H9 (cell line): ENCODE results near the gene GPS1. TPM values are rescaled to one million over a fixed set of nuclear protein-coding genes. Genes with fewer than 3 reads are reported as not detected.

Experiments used
- DNase-seq: peaks from one replicate; pipeline ENCODE4 v3.0.0-alpha.2; 2017
- H2AFZ ChIP-seq: one replicate; pipeline ENCODE4 v1.6.1; 2013; ENCODE audit warnings: mild to moderate bottlenecking, low read length, control low read depth, moderate library complexity
- H2AK5ac ChIP-seq: 2 replicates; pipeline ENCODE4 v1.6.1; 2013; ENCODE audit warnings: low read length, control low read depth, mixed read lengths; ENCODE audit not compliant: insufficient read length
- H2BK120ac ChIP-seq: one replicate; pipeline ENCODE4 v1.6.1; 2013; ENCODE audit warnings: low read depth, mild to moderate bottlenecking, low read length, control low read depth, inconsistent platforms; ENCODE audit not compliant: poor library complexity, severe bottlenecking
- H2BK12ac ChIP-seq: 2 replicates; pipeline ENCODE4 v1.6.1; 2013; ENCODE audit warnings: low read length, control low read depth, mixed read lengths, low read depth; ENCODE audit not compliant: insufficient read length
- H2BK15ac ChIP-seq: 2 replicates; pipeline ENCODE4 v1.6.1; 2013; ENCODE audit warnings: low read depth, low read length, control low read depth
- H2BK20ac ChIP-seq: one replicate; pipeline ENCODE4 v1.6.1; 2013; ENCODE audit warnings: low read depth, mild to moderate bottlenecking, low read length, control low read depth, inconsistent platforms; ENCODE audit not compliant: poor library complexity, severe bottlenecking
- H2BK5ac ChIP-seq: 2 replicates; pipeline ENCODE4 v1.6.1; 2013; ENCODE audit warnings: low read length, control low read depth, mixed read lengths; ENCODE audit not compliant: insufficient read length
- H3K14ac ChIP-seq: 2 replicates; pipeline ENCODE4 v1.6.1; 2013; ENCODE audit warnings: low read length, control low read depth; ENCODE audit not compliant: insufficient read depth
- H3K18ac ChIP-seq: 2 replicates; pipeline ENCODE4 v1.6.1; 2013; ENCODE audit warnings: low read depth, mild to moderate bottlenecking, mixed read lengths, low read length, control low read depth; ENCODE audit not compliant: insufficient read length
- H3K23ac ChIP-seq: 2 replicates; pipeline ENCODE4 v1.6.1; 2013; ENCODE audit warnings: low read length, control low read depth, mixed read lengths, low read depth; ENCODE audit not compliant: insufficient read length
- H3K23me2 ChIP-seq: 2 replicates; pipeline ENCODE4 v1.6.1; 2013; ENCODE audit warnings: low read depth, mild to moderate bottlenecking, mixed read lengths, low read length, control low read depth; ENCODE audit not compliant: insufficient read length, poor library complexity, severe bottlenecking
- H3K27ac ChIP-seq: 2 replicates; pipeline ENCODE4 v1.5.1; 2013; ENCODE audit warnings: low read length, control low read depth, mixed read lengths, low read depth; ENCODE audit not compliant: insufficient read length
- H3K27me3 ChIP-seq: 2 replicates; pipeline ENCODE4 v1.6.1; 2013; ENCODE audit warnings: low read length, control low read depth, inconsistent platforms; ENCODE audit not compliant: insufficient read depth
- H3K4ac ChIP-seq: 2 replicates; pipeline ENCODE4 v1.6.1; 2013; ENCODE audit warnings: low read depth, mild to moderate bottlenecking, control low read depth, inconsistent platforms, low read length, moderate library complexity
- H3K4me1 ChIP-seq: 2 replicates; pipeline ENCODE4 v1.6.1; 2013; ENCODE audit warnings: low read length, control low read depth, inconsistent platforms; ENCODE audit not compliant: insufficient read depth
- H3K4me2 ChIP-seq: 2 replicates; pipeline ENCODE4 v1.6.1; 2013; ENCODE audit warnings: low read length, control low read depth, mixed read lengths; ENCODE audit not compliant: insufficient read length, insufficient read depth
- H3K56ac ChIP-seq: 2 replicates; pipeline ENCODE4 v1.6.1; 2013; ENCODE audit warnings: low read depth, mild to moderate bottlenecking, mixed read lengths, low read length, control low read depth; ENCODE audit not compliant: insufficient read length
- H3K79me1 ChIP-seq: 2 replicates; pipeline ENCODE4 v1.6.1; 2013; ENCODE audit warnings: low read depth, mild to moderate bottlenecking, moderate library complexity, low read length, control low read depth, inconsistent platforms; ENCODE audit not compliant: insufficient read depth, poor library complexity, severe bottlenecking
- H3K79me2 ChIP-seq: 2 replicates; pipeline ENCODE4 v1.6.1; 2013; ENCODE audit warnings: low read length, control low read depth, inconsistent platforms; ENCODE audit not compliant: insufficient read depth
- H3K9ac ChIP-seq: 2 replicates; pipeline ENCODE4 v1.6.1; 2013; ENCODE audit warnings: low read length, control low read depth, mixed read lengths; ENCODE audit not compliant: insufficient read length; ENCODE audit errors: extremely low read depth
- H3K9me3 ChIP-seq: one replicate; pipeline ENCODE4 v1.6.1; 2013; ENCODE audit warnings: low read depth, low read length, inconsistent platforms; ENCODE audit not compliant: control insufficient read depth
- H3T11ph ChIP-seq: one replicate; pipeline ENCODE4 v1.6.1; 2013; ENCODE audit warnings: mild to moderate bottlenecking, low read length, control low read depth, inconsistent platforms
- H4K20me1 ChIP-seq: one replicate; pipeline ENCODE4 v1.6.1; 2013; ENCODE audit not compliant: control insufficient read depth, insufficient read length, insufficient read depth
- H4K5ac ChIP-seq: 2 replicates; pipeline ENCODE4 v1.6.1; 2013; ENCODE audit warnings: low read depth, mild to moderate bottlenecking, mixed read lengths, low read length, control low read depth; ENCODE audit not compliant: insufficient read length
- H4K8ac ChIP-seq: replicated peaks from 2 replicates; pipeline ENCODE4 v1.6.1; 2013; ENCODE audit warnings: low read length, control low read depth, mixed read lengths, low read depth; ENCODE audit not compliant: insufficient read length
- H4K91ac ChIP-seq: 2 replicates; pipeline ENCODE4 v1.6.1; 2013; ENCODE audit warnings: low read depth, mild to moderate bottlenecking, moderate library complexity, mixed read lengths, low read length, control low read depth; ENCODE audit not compliant: insufficient read length
- H3K27ac Mint-ChIP-seq, 3 experiments: 2 replicates in 2 of 3; 3 replicates in 1 of 3; pipeline ENCODE4 v1.8.0; 2020 to 2021; ENCODE audit warnings: mixed read lengths in 3 of 3, mild to moderate bottlenecking in 1 of 3, moderate library complexity in 1 of 3
- H3K27me3 Mint-ChIP-seq: 2 replicates; pipeline ENCODE4 v1.8.0; 2021; ENCODE audit warnings: low read depth, mild to moderate bottlenecking, moderate library complexity, mixed read lengths
- H3K36me3 Mint-ChIP-seq, 3 experiments: 2 replicates in 2 of 3; 3 replicates in 1 of 3; pipeline ENCODE4 v1.8.0; 2020 to 2021; ENCODE audit warnings: low read depth in 3 of 3, mixed read lengths in 3 of 3; ENCODE audit not compliant: insufficient read depth in 1 of 3
- H3K4me1 Mint-ChIP-seq, 2 experiments: 2 replicates each; pipeline ENCODE4 v1.8.0; 2020; ENCODE audit warnings: mixed read lengths in 2 of 2
- H3K4me3 Mint-ChIP-seq, 2 experiments: 2 replicates in 1 of 2; 3 replicates in 1 of 2; pipeline ENCODE4 v1.8.0; 2020 to 2021; ENCODE audit warnings: mild to moderate bottlenecking in 2 of 2, mixed read lengths in 2 of 2, moderate library complexity in 1 of 2
- H3K9me3 Mint-ChIP-seq, 2 experiments: 2 replicates in 1 of 2; 3 replicates in 1 of 2; pipeline ENCODE4 v1.8.0; 2020; ENCODE audit warnings: mild to moderate bottlenecking in 2 of 2, mixed read lengths in 2 of 2, moderate library complexity in 1 of 2
- CTCF ChIP-seq: fragments of 200-600 bp; sonication (generic); conservative IDR thresholded peaks from 3 replicates; pipeline ENCODE4 v1.8.0; 2021; ENCODE audit warnings: antibody characterized with exemption, mild to moderate bottlenecking
- WGBS: extraction: QIAGEN DNeasy Blood & Tissue Kit; methylation state at CpG from one replicate; pipeline ENCODE4 v1.1.7; 2013; ENCODE audit warnings: missing lambda C conversion rate, low lambda C conversion rate, mixed read lengths; ENCODE audit not compliant: insufficient read length; ENCODE audit errors: extremely low coverage; 5-methylcytosine and 5-hydroxymethylcytosine counted together
- total RNA-seq: library from RNA; stranded (reverse); gene quantifications from 2 replicates; pipeline ENCODE4 v1.2.1, GENCODE V29; 2021

The GPS1 gene
- total RNA-seq, 1 experiment from 2014 or later, result 164 TPM

- no peaks in the 10 kb centered on the region for H3K4me1 ChIP-seq
- H2AK5ac ChIP-seq, result no peak overlapping the region
- H2AFZ ChIP-seq, result no peak overlapping the region
- TF ChIP-seq CTCF, result no peak
- no peak for DNase-seq
- H3K9me3 ChIP-seq, result no peaks in the 10 kb centered on the region
- H3K14ac ChIP-seq, result no peak overlapping the region
- Mint-ChIP-seq H3K27ac (no peak overlapping the region), H3K4me1 (peaks cover 0 to 13% of the 10 kb centered on the region in 2 experiments; a peak in 2 of 4 replicates), H3K36me3 (peaks cover 4 to 44% (median 37%) of the 10 kb centered on the region in 3 experiments; a peak in 5 of 7 replicates), H3K27me3 (no peaks in the 10 kb centered on the region; the same call in 1 of the 2 replicates), H3K9me3 (no peaks in the 10 kb centered on the region), H3K4me3 (peak overlapping the region; percentile 83 to 89)
- H3K79me1 ChIP-seq, result peaks cover 2% of the 10 kb centered on the region
- no peak overlapping the region for H2BK120ac ChIP-seq
- H3K23me2 ChIP-seq, result no peaks in the 10 kb centered on the region
- no peak overlapping the region for H2BK20ac ChIP-seq
- no peak overlapping the region for H3K18ac ChIP-seq
- no peak overlapping the region for H4K91ac ChIP-seq
- no peak overlapping the region for H4K8ac ChIP-seq
- H2BK15ac ChIP-seq, result no peak overlapping the region
- H3K56ac ChIP-seq, result no peak overlapping the region
- no CpG with 5 or more reads among the region's 28 CpGs for WGBS
- no peak overlapping the region for H4K5ac ChIP-seq
- H3K27me3 ChIP-seq, result no peaks in the 10 kb centered on the region
- no peak overlapping the region for H3K9ac ChIP-seq
- H3K27ac ChIP-seq, result no peak overlapping the region
- H3K23ac ChIP-seq, result no peak overlapping the region
- H3K4ac ChIP-seq, result no peak overlapping the region
- H3T11ph ChIP-seq, result no peak overlapping the region
- H4K20me1 ChIP-seq, result peaks cover 3% of the 10 kb centered on the region
- H2BK12ac ChIP-seq, result no peak overlapping the region
- H3K79me2 ChIP-seq, result no peaks in the 10 kb centered on the region
- no peak overlapping the region for H3K4me2 ChIP-seq
- H2BK5ac ChIP-seq, result no peak overlapping the region
Measured at GRCh38 chr17:82053556-82054263, 2.0 kb downstream of the GPS1 start.
